BLaER1 (cell line): ENCODE data around the gene OCA2.
A peak's percentile ranks its signal among the peaks of the same experiment; 100 is the strongest.

Source experiments
- H3K27ac ChIP-seq: shearing (Covaris generic); formaldehyde crosslinking; 2 replicates; pipeline ENCODE4 v1.8.1; 2022
- H3K27me3 ChIP-seq: shearing (Covaris generic); formaldehyde crosslinking; 2 replicates; pipeline ENCODE4 v1.8.1; 2022
- H3K36me3 ChIP-seq: shearing (Covaris generic); formaldehyde crosslinking; 2 replicates; pipeline ENCODE4 v1.8.1; 2022
- H3K4me1 ChIP-seq: shearing (Covaris generic); formaldehyde crosslinking; 2 replicates; pipeline ENCODE4 v1.8.1; 2022
- H3K4me2 ChIP-seq: shearing (Covaris generic); formaldehyde crosslinking; 2 replicates; pipeline ENCODE4 v1.8.1; 2022
- H3K4me3 ChIP-seq: shearing (Covaris generic); formaldehyde crosslinking; 2 replicates; pipeline ENCODE4 v1.8.1; 2022
- H3K9ac ChIP-seq: shearing (Covaris generic); formaldehyde crosslinking; 2 replicates; pipeline ENCODE4 v1.8.1; 2022
- H3K9me3 ChIP-seq: shearing (Covaris generic); formaldehyde crosslinking; 2 replicates; pipeline ENCODE4 v1.8.1; 2022
- H4K20me1 ChIP-seq: shearing (Covaris generic); formaldehyde crosslinking; 2 replicates; pipeline ENCODE4 v1.8.1; 2022
- Cebpa-rat ChIP-seq: shearing (Covaris generic); IDR thresholded peaks from 2 replicates; pipeline ENCODE4 v1.8.1; 2022

OCA2 gene

GRCh38 chr15:28105224-28105791 lies 6.2 kb upstream of the OCA2 start:
- H3K9me3 ChIP-seq = no peaks in the 10 kb centered on the region
- H3K36me3 ChIP-seq = no peaks in the 10 kb centered on the region; the same call in 1 of the 2 replicates
- H3K4me3 ChIP-seq = no peak overlapping the region
- no peak for TF ChIP-seq Cebpa-rat
- H3K4me1 ChIP-seq = peaks cover 38% of the 10 kb centered on the region
- H3K4me2 ChIP-seq = no peak overlapping the region
- peaks cover 51% of the 10 kb centered on the region for H3K27me3 ChIP-seq
- H4K20me1 ChIP-seq = peaks cover 35% of the 10 kb centered on the region
- H3K27ac ChIP-seq = no peak overlapping the region
- H3K9ac ChIP-seq = no peak overlapping the region

DNA sequence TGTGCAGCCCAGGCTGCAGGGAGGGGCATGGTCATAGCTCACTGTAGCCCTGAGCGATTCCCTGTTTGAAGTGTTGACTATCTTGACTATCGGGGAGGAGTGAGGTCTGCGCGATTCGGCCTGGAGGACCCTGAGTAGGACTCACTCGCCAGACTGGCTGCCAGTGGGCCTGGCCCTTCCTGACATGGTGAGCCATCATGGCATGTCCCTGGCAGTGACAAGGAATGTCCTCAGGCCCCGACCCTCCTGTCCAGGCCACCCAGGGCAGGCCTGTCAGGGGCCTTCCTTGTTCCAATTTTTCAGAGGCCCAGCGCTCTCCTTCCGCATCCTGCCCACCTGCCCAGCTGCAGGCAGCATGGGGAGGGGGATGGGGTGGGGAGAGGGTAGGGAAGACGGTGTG lies 5.2 kb upstream of the OCA2 start:
- TF ChIP-seq Cebpa-rat = no peak
- Histone ChIP-seq H3K9ac (no peak overlapping the region), H3K27ac (no peak overlapping the region), H3K4me1 (peaks cover 38% of the 10 kb centered on the region), H3K36me3 (no peaks in the 10 kb centered on the region), H3K27me3 (peaks cover 56% of the 10 kb centered on the region), H3K9me3 (no peaks in the 10 kb centered on the region), H3K4me3 (no peak overlapping the region), H3K4me2 (no peak overlapping the region), H4K20me1 (peaks cover 26% of the 10 kb centered on the region)

DNA sequence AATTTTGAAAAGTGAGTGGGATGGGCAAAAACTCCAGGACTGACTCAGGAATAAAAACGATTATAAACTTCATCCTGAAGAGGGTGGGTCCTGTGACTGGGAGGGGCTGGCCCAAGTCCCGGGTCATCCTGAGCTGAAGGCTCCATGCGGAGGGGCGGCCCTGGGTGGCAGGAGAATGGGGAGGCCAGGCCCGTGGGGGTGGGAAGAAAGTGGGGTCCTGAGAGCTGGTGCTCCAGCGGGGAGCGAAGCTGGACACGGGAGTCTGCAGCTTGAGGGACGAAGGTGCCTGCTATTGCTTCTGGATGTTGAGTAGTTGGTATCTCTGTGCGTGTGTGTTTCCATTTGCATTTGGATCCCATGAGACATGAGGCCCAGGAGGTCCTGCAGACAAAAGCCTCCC lies 4.7 kb upstream of the OCA2 start:
- Histone ChIP-seq H3K4me2 (no peak overlapping the region), H3K27me3 (peaks cover 60% of the 10 kb centered on the region), H3K36me3 (no peaks in the 10 kb centered on the region), H3K9me3 (no peaks in the 10 kb centered on the region), H4K20me1 (peaks cover 23% of the 10 kb centered on the region), H3K27ac (no peak overlapping the region), H3K4me1 (peaks cover 41% of the 10 kb centered on the region), H3K9ac (no peak overlapping the region), H3K4me3 (no peak overlapping the region)
- no peak for TF ChIP-seq Cebpa-rat

DNA sequence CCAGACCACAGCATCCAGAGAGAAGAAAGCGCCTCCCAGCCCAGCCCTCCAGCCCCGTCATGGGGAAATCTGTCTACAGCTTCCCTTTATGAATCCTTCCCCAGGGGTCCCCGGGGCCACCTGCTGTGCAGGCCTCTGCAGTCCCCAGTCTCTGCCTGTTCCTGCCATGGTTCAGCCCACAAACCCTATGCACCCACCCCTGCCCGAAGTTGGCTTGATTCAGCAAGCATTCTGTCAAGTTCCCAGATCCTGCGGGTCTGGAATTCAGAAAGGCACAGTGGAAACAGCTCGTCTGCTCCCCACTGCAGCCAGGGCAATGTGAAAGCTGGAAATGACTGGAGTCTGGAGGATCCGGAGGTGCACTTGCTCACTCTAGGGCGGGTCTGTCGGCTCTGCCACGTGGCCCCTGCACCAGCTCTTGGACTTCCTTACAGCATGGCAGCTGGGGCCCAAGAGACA lies 2.9 kb upstream of the OCA2 start:
- H3K9me3 ChIP-seq = no peaks in the 10 kb centered on the region
- peaks cover 30% of the 10 kb centered on the region for H4K20me1 ChIP-seq
- no peak overlapping the region for H3K27ac ChIP-seq
- H3K27me3 ChIP-seq = peaks cover 67% of the 10 kb centered on the region
- no peaks in the 10 kb centered on the region for H3K36me3 ChIP-seq
- H3K9ac ChIP-seq = no peak overlapping the region
- no peak overlapping the region for H3K4me3 ChIP-seq
- peak overlapping the region; percentile 36 for H3K4me2 ChIP-seq
- no peak for TF ChIP-seq Cebpa-rat
- H3K4me1 ChIP-seq = peaks cover 44% of the 10 kb centered on the region

DNA sequence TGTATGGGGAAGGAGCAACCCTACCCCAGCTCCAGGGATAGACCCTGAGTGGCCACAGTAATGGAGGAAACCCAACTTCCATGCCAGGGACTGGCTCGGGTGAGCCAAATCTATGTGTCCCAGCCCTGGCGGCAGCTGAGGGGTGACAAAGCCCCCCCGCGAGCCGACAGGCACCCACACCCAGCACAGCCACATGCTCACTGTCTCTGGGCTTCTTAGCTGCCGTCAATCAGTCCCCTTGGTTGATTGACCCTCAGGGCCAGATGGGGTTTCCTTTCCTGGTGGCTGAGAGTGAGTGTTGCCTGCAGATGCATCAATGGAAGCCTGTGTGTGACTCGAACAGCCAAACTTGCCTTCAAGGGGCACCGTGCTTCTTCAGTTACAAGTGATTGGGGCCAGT lies 2.1 kb upstream of the OCA2 start:
- H3K27ac ChIP-seq = no peak overlapping the region
- H3K4me2 ChIP-seq = peak overlapping the region; percentile 36; the same call in 1 of the 2 replicates
- no peaks in the 10 kb centered on the region for H3K9me3 ChIP-seq
- peaks cover 67% of the 10 kb centered on the region for H3K27me3 ChIP-seq
- H3K4me3 ChIP-seq = no peak overlapping the region
- no peak for TF ChIP-seq Cebpa-rat
- H3K9ac ChIP-seq = no peak overlapping the region
- peaks cover 30% of the 10 kb centered on the region for H4K20me1 ChIP-seq
- no peaks in the 10 kb centered on the region for H3K36me3 ChIP-seq
- H3K4me1 ChIP-seq = peaks cover 44% of the 10 kb centered on the region

DNA sequence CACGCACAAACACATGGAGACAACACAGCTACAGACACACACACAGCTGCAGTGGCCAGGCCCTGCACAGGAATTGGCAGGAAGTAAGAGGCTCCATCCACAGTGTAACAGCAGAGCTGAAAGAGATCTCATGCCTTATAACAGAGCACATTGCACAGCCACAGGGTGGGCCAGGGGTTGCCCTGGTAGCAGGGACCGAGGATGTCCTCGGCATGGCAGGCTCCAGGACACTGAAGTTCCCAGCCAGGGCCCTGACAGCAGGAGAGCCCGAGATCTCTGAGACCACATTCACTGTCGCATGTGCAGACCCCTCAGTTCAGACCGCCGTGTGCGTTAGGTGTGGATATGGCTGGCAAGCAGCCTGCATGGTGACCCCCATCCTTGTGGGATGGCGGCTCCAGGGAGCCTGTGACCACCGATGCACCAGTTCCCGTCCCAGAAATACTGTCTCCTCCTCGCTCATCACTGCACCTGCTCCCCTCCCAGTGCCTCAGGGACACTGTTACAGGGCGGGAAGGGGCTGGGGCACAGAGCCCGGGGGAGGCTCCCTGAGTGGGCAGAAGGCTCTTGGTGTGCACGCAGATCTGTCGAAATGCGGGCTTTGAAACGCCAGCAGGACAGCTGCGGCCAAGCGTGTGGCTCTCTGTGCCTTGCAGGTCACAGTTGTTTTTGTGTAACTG lies 1.5 kb upstream of the OCA2 start:
- H4K20me1 ChIP-seq = peaks cover 29% of the 10 kb centered on the region
- H3K9ac ChIP-seq = no peak overlapping the region
- H3K27ac ChIP-seq = no peak overlapping the region
- peaks cover 67% of the 10 kb centered on the region for H3K27me3 ChIP-seq
- H3K9me3 ChIP-seq = no peaks in the 10 kb centered on the region
- TF ChIP-seq Cebpa-rat = no peak
- H3K4me2 ChIP-seq = no peak overlapping the region
- H3K36me3 ChIP-seq = no peaks in the 10 kb centered on the region
- H3K4me1 ChIP-seq = peaks cover 43% of the 10 kb centered on the region
- H3K4me3 ChIP-seq = no peak overlapping the region

DNA sequence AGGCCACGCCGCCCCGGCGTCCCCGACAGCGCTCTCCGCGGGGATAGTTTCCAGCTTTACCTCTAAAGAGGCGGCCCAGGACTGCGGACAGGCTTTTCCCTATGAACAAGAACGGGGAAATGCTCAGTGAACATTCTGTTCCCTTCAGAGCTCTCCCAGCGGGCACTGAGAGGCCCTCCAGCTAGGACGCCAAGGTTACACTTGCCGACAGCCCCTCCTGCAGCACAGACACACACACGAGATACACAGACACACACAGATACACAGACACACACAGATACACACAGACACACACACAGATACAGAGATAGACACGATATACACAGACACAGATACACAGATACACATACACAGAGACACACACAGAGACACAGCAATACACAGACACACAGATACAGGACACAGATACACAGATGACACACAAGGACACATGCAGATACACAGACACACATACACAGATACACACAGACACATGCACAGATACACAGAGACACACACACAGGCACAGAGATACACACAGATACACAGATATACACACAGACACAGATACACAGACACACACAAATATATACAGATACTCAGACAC lies 533 bp upstream of the OCA2 start:
- Histone ChIP-seq H3K27ac (no peak overlapping the region), H3K4me1 (peaks cover 49% of the 10 kb centered on the region), H3K4me2 (peak overlapping the region; percentile 92), H3K9ac (no peak overlapping the region), H4K20me1 (peaks cover 39% of the 10 kb centered on the region), H3K4me3 (peak overlapping the region; percentile 60), H3K27me3 (peaks cover 67% of the 10 kb centered on the region), H3K9me3 (no peaks in the 10 kb centered on the region), H3K36me3 (no peaks in the 10 kb centered on the region)
- TF ChIP-seq Cebpa-rat = no peak

GRCh38 chr15:28098360-28098765 lies 752 bp downstream of the OCA2 start:
- H3K4me1 ChIP-seq = peaks cover 54% of the 10 kb centered on the region
- H3K4me3 ChIP-seq = peak overlapping the region; percentile 60
- peaks cover 80% of the 10 kb centered on the region for H3K27me3 ChIP-seq
- H3K27ac ChIP-seq = no peak overlapping the region
- H3K9me3 ChIP-seq = peaks cover 3% of the 10 kb centered on the region; the same call in 1 of the 2 replicates
- H3K9ac ChIP-seq = no peak overlapping the region
- H3K4me2 ChIP-seq = peak overlapping the region; percentile 92
- no peaks in the 10 kb centered on the region for H3K36me3 ChIP-seq
- peaks cover 49% of the 10 kb centered on the region for H4K20me1 ChIP-seq
- no peak for TF ChIP-seq Cebpa-rat

DNA sequence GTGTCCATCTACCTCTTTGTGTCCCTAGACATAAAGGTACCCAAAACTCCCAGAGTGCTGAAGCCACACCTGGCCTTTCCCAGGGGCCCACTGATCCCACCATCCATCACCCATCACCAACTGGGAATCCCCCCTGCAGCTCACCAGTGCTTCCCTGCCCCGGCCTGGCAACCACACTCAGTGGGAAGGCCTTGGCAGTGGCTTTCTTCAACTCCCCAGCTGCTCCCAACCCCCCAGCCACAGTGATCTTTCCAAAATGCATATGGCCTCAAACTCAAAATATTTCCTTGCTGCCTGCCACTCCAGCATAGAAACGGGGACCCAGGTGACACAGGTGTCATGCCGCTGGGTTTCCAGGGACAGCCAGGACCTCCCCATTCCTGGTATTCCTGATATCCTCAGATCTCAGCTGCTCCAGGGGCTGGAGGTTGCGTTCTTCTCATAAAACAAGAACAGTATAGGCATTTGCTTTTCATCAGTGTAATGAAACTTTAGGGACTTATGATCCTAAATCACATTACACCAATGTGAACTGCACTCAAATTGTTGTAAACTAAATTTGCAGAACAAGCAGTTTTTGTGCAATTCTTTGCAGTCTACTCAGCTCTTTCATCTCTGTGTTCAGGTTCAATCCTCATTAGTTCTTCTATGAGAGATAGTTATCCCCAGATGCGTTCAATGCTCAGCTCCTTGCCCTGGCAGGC lies 1.3 kb downstream of the OCA2 start:
- H3K4me1 ChIP-seq = peaks cover 54% of the 10 kb centered on the region
- peaks cover 85% of the 10 kb centered on the region for H3K27me3 ChIP-seq
- H3K4me3 ChIP-seq = no peak overlapping the region
- TF ChIP-seq Cebpa-rat = no peak
- H3K9ac ChIP-seq = no peak overlapping the region
- no peak overlapping the region for H3K27ac ChIP-seq
- H3K36me3 ChIP-seq = no peaks in the 10 kb centered on the region
- peaks cover 3% of the 10 kb centered on the region; the same call in 1 of the 2 replicates for H3K9me3 ChIP-seq
- peak overlapping the region; percentile 92 for H3K4me2 ChIP-seq
- peaks cover 49% of the 10 kb centered on the region for H4K20me1 ChIP-seq
